GM21390 (cell line): Measurements from ENCODE around the gene SARS2.

ENCODE experiments used
- ATAC-seq: cut with Tn5 transposase; IDR thresholded peaks from one replicate; pipeline ENCODE4 v1.9.1; 2021; ENCODE audit not compliant: unreplicated experiment

SARS2 gene

DNA sequence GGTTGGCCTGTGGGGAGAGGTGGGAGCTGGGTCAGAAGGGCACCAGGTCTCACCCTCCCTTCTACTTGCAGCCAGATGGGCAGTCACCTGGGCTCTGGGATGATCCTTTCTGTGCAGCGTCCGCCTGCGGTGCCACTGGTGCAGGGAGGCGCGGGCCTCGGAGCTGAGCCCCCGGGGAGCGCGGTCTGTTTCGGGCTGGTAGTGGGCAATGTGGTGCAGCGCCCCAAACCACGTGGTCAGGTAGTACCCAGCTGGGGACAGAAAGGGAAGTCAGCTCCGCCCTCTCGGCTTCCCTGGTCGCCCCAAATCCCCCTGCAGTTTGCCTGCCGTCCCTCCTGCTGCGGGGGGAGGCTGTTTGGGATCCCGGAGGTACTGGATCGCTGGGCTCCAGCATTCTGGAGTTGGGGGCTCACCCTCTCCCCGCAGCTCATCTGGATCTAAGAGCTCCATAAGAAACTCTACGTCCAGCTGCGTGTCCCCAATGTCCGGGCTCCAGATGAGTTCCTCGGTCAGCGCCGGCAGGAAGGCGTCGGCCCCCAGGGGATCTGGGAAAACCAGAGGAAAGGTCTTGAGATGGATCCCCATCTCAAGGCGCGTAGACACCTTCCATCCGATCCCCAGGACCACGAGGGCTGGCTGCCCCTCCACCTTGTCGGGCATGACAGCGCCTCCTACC, 61.3 kb downstream of the SARS2 start:
- no peak for ATAC-seq

- no peak for ATAC-seq
Measured at GRCh38 chr19:38868551-38868950, 62.0 kb downstream of the SARS2 start.

GRCh38 chr19:38867171-38867780, 63.3 kb downstream of the SARS2 start:
- ATAC-seq: no peak
